Esophagus squamous epithelium (tissue), 4 donors: ENCODE data around the gene RNF223.

Experiments used
- POLR2A ChIP-seq, 4 donors: fragments of 450-650 bp; IDR thresholded peaks; one replicate each; pipeline ENCODE4 v1.6.1; 2017; ENCODE audit warnings: antibody characterized with exemption in 4 of 4, mild to moderate bottlenecking in 4 of 4, moderate library complexity in 3 of 4
- TF ChIP-seq, protein P1 (sequence below), 6 experiments: fragments of 450-650 bp in 4 of 6; fragments of 200-600 bp in 2 of 6; sonication (generic) in 2 of 6; IDR thresholded peaks; one replicate each; pipeline ENCODE4 v1.5.1; 2016 to 2019; ENCODE audit warnings: antibody characterized with exemption in 6 of 6, mild to moderate bottlenecking in 4 of 6, moderate library complexity in 4 of 6

DNA sequence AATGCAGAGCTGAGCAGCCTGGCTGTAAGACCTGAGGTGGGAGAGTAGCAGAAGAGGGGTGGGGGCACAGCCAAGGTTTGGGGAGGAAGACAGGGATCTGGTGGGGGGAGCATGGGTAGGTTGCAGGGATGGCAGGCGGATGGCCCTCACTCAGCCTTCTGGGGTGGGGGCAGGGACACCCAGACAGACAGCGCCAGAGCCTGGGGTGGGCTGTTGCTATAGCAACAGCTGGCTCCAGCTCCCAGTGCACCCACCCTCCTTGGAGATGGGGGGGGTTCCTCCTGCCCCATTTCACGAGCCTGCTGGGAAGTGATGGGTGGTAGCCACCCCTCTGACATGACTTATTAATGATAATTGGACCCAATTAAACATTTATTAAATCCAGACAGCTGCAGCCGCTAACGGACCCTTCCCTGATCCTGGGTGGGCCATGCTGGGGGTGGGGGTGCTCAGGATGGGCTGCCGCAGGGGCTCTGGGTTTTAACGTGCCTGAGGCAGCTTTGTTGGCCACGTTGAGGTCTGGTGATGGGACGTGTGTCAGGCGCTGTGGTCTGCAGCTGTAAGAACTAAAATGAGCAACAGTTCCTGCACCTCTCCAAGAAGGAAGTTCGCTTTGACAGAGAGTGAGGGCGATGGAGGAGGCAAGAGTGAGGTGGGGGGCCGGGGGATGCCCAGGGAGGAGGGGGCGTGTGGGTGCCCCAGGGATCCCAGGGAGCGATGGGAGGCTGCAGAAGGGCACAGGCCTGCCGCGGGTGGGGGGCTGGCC is 34.8 kb downstream of the RNF223 start:
- TF ChIP-seq POLR2A (IDR thresholded peaks at IDR 0.05), result no peak
- TF ChIP-seq, protein P1, sequence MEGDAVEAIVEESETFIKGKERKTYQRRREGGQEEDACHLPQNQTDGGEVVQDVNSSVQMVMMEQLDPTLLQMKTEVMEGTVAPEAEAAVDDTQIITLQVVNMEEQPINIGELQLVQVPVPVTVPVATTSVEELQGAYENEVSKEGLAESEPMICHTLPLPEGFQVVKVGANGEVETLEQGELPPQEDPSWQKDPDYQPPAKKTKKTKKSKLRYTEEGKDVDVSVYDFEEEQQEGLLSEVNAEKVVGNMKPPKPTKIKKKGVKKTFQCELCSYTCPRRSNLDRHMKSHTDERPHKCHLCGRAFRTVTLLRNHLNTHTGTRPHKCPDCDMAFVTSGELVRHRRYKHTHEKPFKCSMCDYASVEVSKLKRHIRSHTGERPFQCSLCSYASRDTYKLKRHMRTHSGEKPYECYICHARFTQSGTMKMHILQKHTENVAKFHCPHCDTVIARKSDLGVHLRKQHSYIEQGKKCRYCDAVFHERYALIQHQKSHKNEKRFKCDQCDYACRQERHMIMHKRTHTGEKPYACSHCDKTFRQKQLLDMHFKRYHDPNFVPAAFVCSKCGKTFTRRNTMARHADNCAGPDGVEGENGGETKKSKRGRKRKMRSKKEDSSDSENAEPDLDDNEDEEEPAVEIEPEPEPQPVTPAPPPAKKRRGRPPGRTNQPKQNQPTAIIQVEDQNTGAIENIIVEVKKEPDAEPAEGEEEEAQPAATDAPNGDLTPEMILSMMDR (IDR thresholded peaks at IDR 0.05), result no peak
